ENCODE data around the gene SCD5.

- TF ChIP-seq CTCF (IDR thresholded peaks at IDR 0.05; ENCODE audit: poor library complexity, severe bottlenecking) (no peak), SMC3 (conservative IDR thresholded peaks at IDR 0.05; ENCODE audit: poor library complexity) (no peak)
Measured at GRCh38 chr4:82753725-82754410, 44.7 kb downstream of the SCD5 start.

Data from neural cell (in vitro differentiated cells).